ENCODE results near the gene SIRT3. TPM values are rescaled to one million over a fixed set of nuclear protein-coding genes. Genes with fewer than 3 reads are reported as not detected.
A peak's percentile ranks its signal among the peaks of the same experiment; 100 is the strongest.
"Not testable (repeated sequence)": the region's sequence is repeated elsewhere in the genome, so short reads cannot be mapped to it uniquely, and the experiment has no call there.

The SIRT3 gene
- total RNA-seq, 1 experiment from 2014 or later, result 8.4 TPM

- in situ Hi-C loops (cut with HindIII; ENCODE audit: low pct_unique_long_range_greater_than_20kb, low sequenced_read_pairs), result no loop called here
- no peak for DNase-seq (ENCODE audit: low read depth, low spot score)
Measured at GRCh38 chr11:272931-273198, 36.7 kb upstream of the SIRT3 start.

GRCh38 chr11:272195-272930 lies 36.2 kb upstream of the SIRT3 start:
- in situ Hi-C loops (cut with HindIII; ENCODE audit: low pct_unique_long_range_greater_than_20kb, low sequenced_read_pairs), result no loop called here
- no peak for DNase-seq (ENCODE audit: low read depth, low spot score)

GRCh38 chr11:271319-271715 lies 35.2 kb upstream of the SIRT3 start:
- in situ Hi-C loops (cut with HindIII; ENCODE audit: low pct_unique_long_range_greater_than_20kb, low sequenced_read_pairs), result no loop called here
- DNase-seq (ENCODE audit: low read depth, low spot score), result no peak

GRCh38 chr11:270451-271318 lies 34.5 kb upstream of the SIRT3 start:
- in situ Hi-C loops (cut with HindIII; ENCODE audit: low pct_unique_long_range_greater_than_20kb, low sequenced_read_pairs), result no loop called here
- no peak for DNase-seq (ENCODE audit: low read depth, low spot score)

GRCh38 chr11:269146-269890 lies 33.2 kb upstream of the SIRT3 start:
- in situ Hi-C loops (cut with HindIII; ENCODE audit: low pct_unique_long_range_greater_than_20kb, low sequenced_read_pairs), result no loop called here
- DNase-seq (ENCODE audit: low read depth, low spot score), result peak; percentile 80

GRCh38 chr11:268716-269145 lies 32.6 kb upstream of the SIRT3 start:
- DNase-seq (ENCODE audit: low read depth, low spot score), result peak; percentile 92
- in situ Hi-C loops (cut with HindIII; ENCODE audit: low pct_unique_long_range_greater_than_20kb, low sequenced_read_pairs), result not testable (repeated sequence)

GRCh38 chr11:267491-267994 lies 31.4 kb upstream of the SIRT3 start:
- peak; percentile 51 for DNase-seq (ENCODE audit: low read depth, low spot score)
- in situ Hi-C loops (cut with HindIII; ENCODE audit: low pct_unique_long_range_greater_than_20kb, low sequenced_read_pairs), result no loop called here

GRCh38 chr11:266676-267439 lies 30.7 kb upstream of the SIRT3 start:
- in situ Hi-C loops (cut with HindIII; ENCODE audit: low pct_unique_long_range_greater_than_20kb, low sequenced_read_pairs), result no loop called here
- peak; percentile 56 for DNase-seq (ENCODE audit: low read depth, low spot score)

GRCh38 chr11:261624-262023 lies 25.5 kb upstream of the SIRT3 start:
- no peak for DNase-seq (ENCODE audit: low read depth, low spot score)
- in situ Hi-C loops (cut with HindIII; ENCODE audit: low pct_unique_long_range_greater_than_20kb, low sequenced_read_pairs), result no loop called here

GRCh38 chr11:259413-259812 lies 23.3 kb upstream of the SIRT3 start:
- in situ Hi-C loops (cut with HindIII; ENCODE audit: low pct_unique_long_range_greater_than_20kb, low sequenced_read_pairs), result no loop called here
- DNase-seq (ENCODE audit: low read depth, low spot score), result no peak

GRCh38 chr11:257766-258493 lies 21.8 kb upstream of the SIRT3 start:
- DNase-seq (ENCODE audit: low read depth, low spot score), result no peak
- in situ Hi-C loops (cut with HindIII; ENCODE audit: low pct_unique_long_range_greater_than_20kb, low sequenced_read_pairs), result no loop called here

GRCh38 chr11:256952-257737 lies 21.0 kb upstream of the SIRT3 start:
- DNase-seq (ENCODE audit: low read depth, low spot score), result no peak
- in situ Hi-C loops (cut with HindIII; ENCODE audit: low pct_unique_long_range_greater_than_20kb, low sequenced_read_pairs), result no loop called here

- in situ Hi-C loops (cut with HindIII; ENCODE audit: low pct_unique_long_range_greater_than_20kb, low sequenced_read_pairs), result no loop called here
- DNase-seq (ENCODE audit: low read depth, low spot score), result no peak
Measured at GRCh38 chr11:255816-256215, 19.7 kb upstream of the SIRT3 start.

GRCh38 chr11:255176-255575 lies 19.0 kb upstream of the SIRT3 start:
- in situ Hi-C loops (cut with HindIII; ENCODE audit: low pct_unique_long_range_greater_than_20kb, low sequenced_read_pairs), result no loop called here
- no peak for DNase-seq (ENCODE audit: low read depth, low spot score)

- in situ Hi-C loops (cut with HindIII; ENCODE audit: low pct_unique_long_range_greater_than_20kb, low sequenced_read_pairs), result no loop called here
- DNase-seq (ENCODE audit: low read depth, low spot score), result no peak
Measured at GRCh38 chr11:253886-254270, 17.7 kb upstream of the SIRT3 start.

GRCh38 chr11:253160-253885 lies 17.2 kb upstream of the SIRT3 start:
- no peak for DNase-seq (ENCODE audit: low read depth, low spot score)
- in situ Hi-C loops (cut with HindIII; ENCODE audit: low pct_unique_long_range_greater_than_20kb, low sequenced_read_pairs), result no loop called here

Measured in SK-MEL-5 (cell line).